Activated naive CD4-positive, alpha-beta T cell treated with anti-CD3 and anti-CD28 coated beads, Interleukin-2, amount 50 U/mL, for 24 hours (primary cell): Measurements from ENCODE around the gene ZGPAT.
"Not testable (repeated sequence)": the region's sequence is repeated elsewhere in the genome, so short reads cannot be mapped to it uniquely, and the experiment has no call there.

Experiments
- H3K27ac Mint-ChIP-seq: one replicate; pipeline ENCODE4 v1.8.0; 2021; ENCODE audit warnings: mild to moderate bottlenecking, mixed read lengths
- H3K27me3 Mint-ChIP-seq: one replicate; pipeline ENCODE4 v1.8.0; 2021; ENCODE audit warnings: mixed read lengths
- H3K36me3 Mint-ChIP-seq: one replicate; pipeline ENCODE4 v1.8.0; 2021; ENCODE audit warnings: mixed read lengths
- H3K4me1 Mint-ChIP-seq: one replicate; pipeline ENCODE4 v1.8.0; 2021; ENCODE audit warnings: mixed read lengths
- H3K4me3 Mint-ChIP-seq: one replicate; pipeline ENCODE4 v1.8.0; 2021; ENCODE audit warnings: mild to moderate bottlenecking, mixed read lengths
- H3K9me3 Mint-ChIP-seq: one replicate; pipeline ENCODE4 v1.8.0; 2021; ENCODE audit warnings: mixed read lengths

The ZGPAT gene, protein sequence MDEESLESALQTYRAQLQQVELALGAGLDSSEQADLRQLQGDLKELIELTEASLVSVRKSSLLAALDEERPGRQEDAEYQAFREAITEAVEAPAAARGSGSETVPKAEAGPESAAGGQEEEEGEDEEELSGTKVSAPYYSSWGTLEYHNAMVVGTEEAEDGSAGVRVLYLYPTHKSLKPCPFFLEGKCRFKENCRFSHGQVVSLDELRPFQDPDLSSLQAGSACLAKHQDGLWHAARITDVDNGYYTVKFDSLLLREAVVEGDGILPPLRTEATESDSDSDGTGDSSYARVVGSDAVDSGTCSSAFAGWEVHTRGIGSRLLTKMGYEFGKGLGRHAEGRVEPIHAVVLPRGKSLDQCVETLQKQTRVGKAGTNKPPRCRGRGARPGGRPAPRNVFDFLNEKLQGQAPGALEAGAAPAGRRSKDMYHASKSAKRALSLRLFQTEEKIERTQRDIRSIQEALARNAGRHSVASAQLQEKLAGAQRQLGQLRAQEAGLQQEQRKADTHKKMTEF

DNA sequence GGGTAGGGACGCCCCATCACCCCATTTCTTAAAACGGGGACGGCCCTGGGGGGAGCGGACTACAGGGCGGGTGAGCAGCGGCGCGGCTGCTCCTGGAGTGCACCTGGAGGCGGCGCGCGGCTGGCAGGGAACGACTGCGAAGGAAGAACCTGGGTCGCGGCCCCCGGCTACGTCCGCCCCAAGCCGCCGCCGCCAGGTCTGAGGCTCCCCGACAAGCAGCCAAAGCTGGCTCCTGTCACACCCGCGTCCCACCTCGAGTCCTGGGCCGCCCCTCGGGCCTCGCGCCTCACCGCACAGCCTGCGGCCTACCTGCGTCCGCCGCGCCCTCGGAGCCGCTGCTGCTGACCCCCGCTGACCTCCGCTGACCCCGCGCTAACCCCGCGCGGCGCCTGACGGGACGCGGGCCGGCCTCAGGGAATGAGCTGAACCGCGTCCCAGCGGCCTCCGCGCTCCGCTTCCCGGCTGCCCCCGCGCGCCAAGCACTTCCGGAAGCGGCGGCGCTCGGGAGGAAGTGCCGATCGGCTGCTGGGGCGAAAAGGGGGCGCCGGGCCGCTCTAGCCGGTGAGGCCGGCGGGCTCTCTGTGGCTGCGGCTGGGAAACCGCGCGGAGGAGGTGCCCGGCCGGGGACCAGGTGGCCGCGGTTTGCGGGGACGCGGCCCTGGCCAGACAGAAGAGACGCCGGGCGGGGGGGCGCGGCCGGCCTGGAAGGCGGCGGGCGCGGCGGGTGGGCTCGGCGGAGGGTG, at the start of gene ZGPAT, which contains the start of gene ARFRP1:
Gene ZGPAT, plus strand, starts transcription at position 482 of the 743 bp plus-strand sequence. CDS start 542 bp downstream, outside the sequence.
Gene ARFRP1, minus strand, starts transcription at position 419 of the 743 bp plus-strand sequence. CDS start 885 bp downstream, outside the sequence.
- H3K27me3 Mint-ChIP-seq, result no peaks in the 10 kb centered on the region
- H3K36me3 Mint-ChIP-seq, result peaks cover 23% of the 10 kb centered on the region
- peak within 1 kb of the TSS; percentile 89 for H3K27ac Mint-ChIP-seq
- peaks cover 52% of the 10 kb centered on the region for H3K4me1 Mint-ChIP-seq
- H3K9me3 Mint-ChIP-seq, result no peaks in the 10 kb centered on the region
- peak within 1 kb of the TSS; percentile 91 for H3K4me3 Mint-ChIP-seq

DNA sequence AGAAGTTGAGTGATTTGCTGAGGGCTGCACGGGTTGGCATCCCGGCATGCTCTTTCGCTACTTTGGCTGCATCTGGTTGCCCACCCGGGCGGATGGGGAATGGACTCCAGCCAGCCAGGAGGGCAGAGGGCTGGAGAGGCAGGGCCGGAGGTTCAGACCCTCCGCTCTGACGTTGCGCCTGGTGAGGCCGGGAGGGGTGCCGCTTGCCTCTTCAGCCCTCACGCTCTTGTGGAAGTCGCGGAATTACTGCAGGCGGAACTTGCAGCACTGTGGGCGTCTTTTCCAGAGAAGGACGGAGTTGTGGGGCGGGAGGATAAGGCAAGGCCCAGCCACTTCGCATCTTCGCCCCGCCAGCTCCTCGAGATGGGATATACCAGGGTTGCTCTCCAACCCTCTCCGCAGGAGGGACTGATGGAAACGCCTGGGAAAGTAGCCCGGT, 49.1 kb upstream of the ZGPAT start:
- Mint-ChIP-seq H3K4me3 (peak overlapping the region; percentile 98), H3K27me3 (no peaks in the 10 kb centered on the region), H3K27ac (peak overlapping the region; percentile 98), H3K4me1 (peaks cover 32% of the 10 kb centered on the region), H3K9me3 (no peaks in the 10 kb centered on the region), H3K36me3 (peaks cover 4% of the 10 kb centered on the region)

DNA sequence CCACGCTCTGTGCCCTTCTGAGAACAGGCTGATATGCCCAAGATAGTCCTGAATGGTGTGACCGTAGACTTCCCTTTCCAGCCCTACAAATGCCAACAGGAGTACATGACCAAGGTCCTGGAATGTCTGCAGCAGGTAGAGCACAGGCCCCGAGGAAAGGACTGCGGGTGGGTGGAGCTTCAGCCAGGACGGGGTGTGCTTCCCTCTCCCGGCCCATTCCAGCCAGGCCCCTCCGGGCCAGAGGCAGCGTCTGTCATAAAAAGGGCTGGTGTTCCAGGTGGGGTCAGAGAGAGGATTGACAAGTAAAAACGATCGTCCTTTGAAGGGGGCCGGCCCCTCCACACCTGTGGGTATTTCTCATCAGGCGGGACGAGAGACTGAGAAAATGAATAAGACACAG, 48.5 kb upstream of the ZGPAT start:
- Mint-ChIP-seq H3K27ac (no peak overlapping the region), H3K9me3 (no peaks in the 10 kb centered on the region), H3K4me3 (peak overlapping the region; percentile 98), H3K27me3 (no peaks in the 10 kb centered on the region), H3K36me3 (peaks cover 4% of the 10 kb centered on the region), H3K4me1 (peaks cover 26% of the 10 kb centered on the region)

DNA sequence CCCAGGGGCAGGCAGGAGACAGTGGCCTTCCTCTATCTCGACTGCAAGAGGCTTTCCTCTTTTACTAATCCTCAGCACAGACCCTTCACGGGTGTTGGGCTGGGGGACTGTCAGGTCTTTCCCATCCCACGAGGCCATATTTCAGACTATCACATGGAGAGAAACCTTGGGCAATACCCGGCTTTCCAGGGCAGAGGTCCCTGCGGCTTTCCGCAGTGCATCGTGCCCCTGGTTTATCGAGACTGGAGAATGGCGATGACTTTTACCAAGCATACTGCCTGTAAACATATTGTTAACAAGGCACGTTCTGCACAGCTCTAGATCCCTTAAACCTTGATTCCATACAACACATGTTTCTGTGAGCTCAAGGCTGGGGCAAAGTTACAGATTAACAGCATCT, 47.7 kb upstream of the ZGPAT start:
- H3K27ac Mint-ChIP-seq, H3K27me3 Mint-ChIP-seq, H3K36me3 Mint-ChIP-seq, H3K9me3 Mint-ChIP-seq: not testable (repeated sequence)
- Mint-ChIP-seq H3K4me1 (peaks cover 20% of the 10 kb centered on the region), H3K4me3 (peak overlapping the region; percentile 49)

DNA sequence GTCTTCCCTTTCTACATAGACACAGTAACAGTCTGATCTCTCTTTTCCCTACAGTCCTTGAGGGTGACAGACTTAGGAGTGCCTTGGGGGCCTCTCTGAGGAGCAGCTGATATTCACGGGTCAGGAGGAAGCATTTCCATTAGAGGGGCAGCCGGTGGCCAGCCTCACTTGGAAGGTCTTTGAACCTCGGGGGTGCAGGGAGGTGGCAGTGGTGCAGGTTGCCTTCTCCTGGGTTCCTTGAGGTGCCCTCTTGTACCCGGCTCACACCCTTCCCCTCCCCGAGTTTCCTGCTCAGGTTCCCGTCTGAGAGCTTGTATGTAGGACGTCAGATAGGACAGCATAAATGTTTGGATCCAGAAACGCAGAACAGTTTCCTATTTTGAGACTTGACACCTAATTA, 47.2 kb upstream of the ZGPAT start:
- Mint-ChIP-seq H3K27me3 (no peaks in the 10 kb centered on the region), H3K4me1 (peaks cover 20% of the 10 kb centered on the region), H3K36me3 (peaks cover 4% of the 10 kb centered on the region), H3K9me3 (no peaks in the 10 kb centered on the region), H3K4me3 (peak overlapping the region; percentile 49), H3K27ac (no peak overlapping the region)

DNA sequence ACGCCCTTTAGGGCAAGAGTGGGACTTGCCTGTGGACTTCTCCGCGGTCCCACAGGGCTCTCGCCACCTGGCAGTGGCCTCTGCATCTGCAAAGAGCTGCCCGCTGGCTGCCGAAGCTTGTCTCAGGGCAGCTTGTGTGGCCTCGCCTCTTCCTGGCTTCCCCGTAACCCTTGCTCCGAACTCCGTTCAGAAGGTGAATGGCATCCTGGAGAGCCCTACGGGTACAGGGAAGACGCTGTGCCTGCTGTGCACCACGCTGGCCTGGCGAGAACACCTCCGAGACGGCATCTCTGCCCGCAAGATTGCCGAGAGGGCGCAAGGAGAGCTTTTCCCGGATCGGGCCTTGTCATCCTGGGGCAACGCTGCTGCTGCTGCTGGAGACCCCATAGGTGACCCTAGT, 46.7 kb upstream of the ZGPAT start:
- no peaks in the 10 kb centered on the region for H3K27me3 Mint-ChIP-seq
- H3K27ac Mint-ChIP-seq, result no peak overlapping the region
- no peak overlapping the region for H3K4me3 Mint-ChIP-seq
- H3K4me1 Mint-ChIP-seq, result peaks cover 20% of the 10 kb centered on the region
- peaks cover 4% of the 10 kb centered on the region for H3K36me3 Mint-ChIP-seq
- no peaks in the 10 kb centered on the region for H3K9me3 Mint-ChIP-seq

DNA sequence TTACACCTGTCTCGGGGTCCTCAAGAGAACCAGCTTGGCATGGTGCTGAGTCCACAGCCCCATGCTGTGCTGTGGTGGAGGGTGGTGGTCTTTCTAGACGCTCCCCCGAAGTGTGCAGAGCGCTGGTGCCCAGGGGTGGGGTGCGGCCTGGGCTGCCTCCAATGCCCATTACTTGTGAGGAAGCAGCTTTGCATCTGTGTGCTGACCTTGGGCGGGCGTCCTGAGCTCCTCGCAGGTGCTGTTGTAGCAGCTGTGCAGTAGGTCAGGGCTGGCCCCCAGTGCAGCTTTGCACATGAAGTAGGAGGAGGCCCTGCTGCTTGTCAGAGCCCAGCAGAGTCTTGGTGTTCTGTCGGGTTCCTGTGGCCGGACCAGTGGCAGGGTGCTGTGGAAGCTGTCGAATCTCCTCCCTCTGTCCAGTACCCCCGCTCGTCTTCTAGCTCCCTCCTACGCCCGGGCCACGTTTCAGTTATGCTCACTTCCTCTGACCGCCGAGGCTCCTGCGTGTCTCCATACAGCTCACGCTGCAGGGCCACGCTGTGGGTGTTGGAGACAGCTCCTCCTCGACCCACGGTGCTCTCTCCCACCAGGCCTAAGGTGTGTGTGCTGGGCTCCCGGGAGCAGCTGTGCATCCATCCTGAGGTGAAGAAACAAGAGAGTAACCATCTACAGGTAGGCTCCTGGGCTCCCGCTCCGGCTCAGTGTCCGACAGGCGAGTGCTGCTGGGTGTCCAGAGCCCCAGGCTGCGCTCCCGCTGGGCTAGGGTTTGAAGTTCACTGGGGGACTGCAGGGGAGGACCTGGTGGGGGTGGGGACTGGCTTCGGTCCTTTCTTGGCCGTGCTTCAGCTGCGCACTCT, 45.7 kb upstream of the ZGPAT start:
- Mint-ChIP-seq H3K4me3 (peak overlapping the region; percentile 36), H3K36me3 (peaks cover 6% of the 10 kb centered on the region), H3K4me1 (peaks cover 20% of the 10 kb centered on the region), H3K9me3 (no peaks in the 10 kb centered on the region), H3K27me3 (no peaks in the 10 kb centered on the region), H3K27ac (no peak overlapping the region)

DNA sequence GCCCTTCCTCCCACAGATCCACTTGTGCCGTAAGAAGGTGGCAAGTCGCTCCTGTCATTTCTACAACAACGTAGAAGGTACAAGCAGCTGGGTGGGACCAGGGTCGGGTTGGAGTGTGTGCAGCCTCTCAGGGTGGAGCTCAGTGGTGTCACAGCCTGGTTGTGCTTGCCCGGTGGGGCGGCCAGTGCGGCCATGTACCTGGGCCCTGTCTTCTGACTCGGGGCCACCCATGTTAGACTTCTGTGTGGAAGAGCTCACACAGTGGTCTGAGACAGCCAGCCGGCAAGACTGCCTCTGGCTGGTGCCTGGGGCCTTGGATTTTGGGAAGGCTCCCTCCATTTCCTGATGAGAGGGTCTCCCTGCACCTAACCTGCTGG, 45.0 kb upstream of the ZGPAT start:
- Mint-ChIP-seq H3K4me3 (no peak overlapping the region), H3K36me3 (peaks cover 6% of the 10 kb centered on the region), H3K4me1 (peaks cover 20% of the 10 kb centered on the region)

DNA sequence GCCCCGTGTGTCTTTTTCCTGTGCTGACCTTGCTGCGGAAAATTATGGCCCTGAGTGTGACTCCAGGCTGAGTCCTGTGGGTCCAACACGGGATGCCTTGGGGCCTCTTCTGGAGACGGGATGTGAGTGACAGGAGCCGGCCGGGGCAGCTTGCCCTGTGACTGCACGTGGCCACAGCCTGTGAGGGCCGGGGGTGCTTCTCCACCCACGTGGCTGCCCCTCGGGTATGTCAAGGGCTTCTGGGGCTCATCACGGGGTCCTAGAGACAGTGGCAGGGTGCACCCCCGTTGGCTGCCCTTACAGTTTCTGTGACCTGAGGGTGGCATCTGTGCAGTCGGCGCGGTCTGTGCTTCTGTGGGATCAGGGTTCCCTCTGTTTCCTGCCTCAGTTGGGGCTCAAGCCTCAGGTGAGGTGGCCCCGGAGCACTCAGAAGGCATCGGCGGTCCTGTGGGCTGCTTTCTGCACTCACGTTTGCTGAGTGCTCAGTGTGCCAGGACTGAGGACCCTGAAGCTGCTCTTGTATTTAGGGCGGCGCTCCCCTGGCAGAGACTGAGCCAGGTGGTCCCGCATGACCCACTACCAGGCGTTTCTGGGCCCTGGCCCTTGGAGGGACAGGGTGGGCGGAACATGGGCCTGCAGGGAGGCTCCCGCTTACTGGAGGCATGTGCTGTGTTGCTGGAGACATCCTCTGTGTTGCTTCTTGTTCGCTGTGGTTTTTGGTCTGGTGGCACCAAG, 44.3 kb upstream of the ZGPAT start:
- Mint-ChIP-seq H3K27me3 (no peaks in the 10 kb centered on the region), H3K4me1 (peaks cover 13% of the 10 kb centered on the region), H3K27ac (no peak overlapping the region), H3K4me3 (no peak overlapping the region), H3K36me3 (peaks cover 7% of the 10 kb centered on the region), H3K9me3 (no peaks in the 10 kb centered on the region)

More for the DNA sequence above, 45.0 kb upstream of the ZGPAT start:
- Mint-ChIP-seq H3K27me3 (no peaks in the 10 kb centered on the region), H3K27ac (no peak overlapping the region), H3K9me3 (no peaks in the 10 kb centered on the region)

DNA sequence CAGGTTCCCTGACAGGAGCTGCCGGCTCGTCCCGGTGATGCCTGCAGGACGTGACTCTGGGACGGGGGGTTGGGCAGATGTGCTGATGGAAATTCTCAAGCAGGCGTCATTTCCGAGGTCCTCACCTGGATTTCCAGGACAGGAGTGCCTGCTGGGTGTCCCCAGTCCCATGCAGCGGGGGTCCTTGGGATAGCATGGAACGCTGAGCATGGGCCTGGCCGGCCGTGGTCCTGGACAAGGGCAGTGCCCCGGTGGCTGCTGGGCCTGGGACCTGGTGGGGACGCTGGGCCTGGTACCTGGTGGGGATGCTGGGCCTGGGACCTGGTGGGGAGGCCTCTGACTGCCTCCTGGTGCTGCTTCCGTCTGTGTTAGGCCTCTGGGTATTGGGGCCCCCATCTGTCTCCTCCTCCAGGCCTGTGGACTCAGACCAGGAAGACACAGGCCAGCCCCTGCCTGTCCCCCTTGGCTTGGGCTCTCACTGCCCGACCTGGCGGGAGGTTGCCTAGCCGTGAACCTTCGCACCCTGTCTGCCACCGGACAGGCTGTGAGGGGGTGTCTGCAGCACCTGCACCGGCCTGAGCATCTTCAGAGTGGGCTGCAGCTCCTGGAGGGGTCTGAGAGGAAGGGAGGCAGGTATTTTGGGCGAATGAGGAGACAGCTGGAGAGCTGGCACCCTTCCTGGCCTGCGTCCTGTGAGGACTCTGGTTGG, 43.5 kb upstream of the ZGPAT start:
- Mint-ChIP-seq H3K4me3 (no peak overlapping the region), H3K4me1 (peaks cover 8% of the 10 kb centered on the region), H3K27me3 (no peaks in the 10 kb centered on the region), H3K36me3 (peaks cover 11% of the 10 kb centered on the region), H3K27ac (no peak overlapping the region), H3K9me3 (no peaks in the 10 kb centered on the region)

DNA sequence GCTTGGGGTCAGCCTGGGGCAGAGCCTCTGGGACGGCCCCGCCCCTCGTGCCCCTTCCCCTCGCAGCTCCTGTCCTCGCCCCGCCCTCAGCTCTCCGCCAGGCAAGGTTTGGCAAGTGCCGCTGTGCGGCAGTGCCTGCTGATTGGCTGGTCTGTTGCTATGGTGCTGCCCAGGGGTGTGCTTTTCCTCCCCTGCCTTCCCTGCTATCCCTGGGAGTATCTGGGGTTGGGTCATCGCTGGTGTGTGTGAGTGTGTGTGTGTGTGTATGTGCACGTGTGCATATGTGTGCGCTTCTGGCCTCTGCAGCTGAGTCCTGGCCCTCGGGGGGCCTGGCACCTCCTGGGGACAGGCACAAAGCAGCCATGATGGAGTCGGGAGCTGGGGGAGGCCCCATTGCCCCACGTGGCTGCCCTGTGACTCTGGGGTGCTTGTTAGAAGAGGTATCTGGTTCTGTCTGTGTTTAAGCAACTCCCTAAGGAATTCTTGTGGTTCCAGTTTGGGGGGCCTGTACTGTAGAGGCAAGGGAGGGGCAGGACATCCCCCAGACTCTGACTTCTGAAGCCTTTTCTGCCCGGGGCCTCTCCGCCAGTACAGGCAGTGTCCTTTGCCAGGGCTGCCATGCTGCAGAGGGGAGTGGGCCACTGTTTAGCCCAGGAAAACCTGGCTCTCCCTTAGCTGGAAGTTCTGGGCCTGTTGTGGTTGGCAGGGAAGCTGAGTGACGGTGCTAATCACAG, 42.8 kb upstream of the ZGPAT start:
- no peak overlapping the region for H3K27ac Mint-ChIP-seq
- no peaks in the 10 kb centered on the region for H3K27me3 Mint-ChIP-seq
- H3K36me3 Mint-ChIP-seq, result peaks cover 12% of the 10 kb centered on the region
- H3K9me3 Mint-ChIP-seq, result no peaks in the 10 kb centered on the region
- no peak overlapping the region for H3K4me3 Mint-ChIP-seq
- peaks cover 2% of the 10 kb centered on the region for H3K4me1 Mint-ChIP-seq

DNA sequence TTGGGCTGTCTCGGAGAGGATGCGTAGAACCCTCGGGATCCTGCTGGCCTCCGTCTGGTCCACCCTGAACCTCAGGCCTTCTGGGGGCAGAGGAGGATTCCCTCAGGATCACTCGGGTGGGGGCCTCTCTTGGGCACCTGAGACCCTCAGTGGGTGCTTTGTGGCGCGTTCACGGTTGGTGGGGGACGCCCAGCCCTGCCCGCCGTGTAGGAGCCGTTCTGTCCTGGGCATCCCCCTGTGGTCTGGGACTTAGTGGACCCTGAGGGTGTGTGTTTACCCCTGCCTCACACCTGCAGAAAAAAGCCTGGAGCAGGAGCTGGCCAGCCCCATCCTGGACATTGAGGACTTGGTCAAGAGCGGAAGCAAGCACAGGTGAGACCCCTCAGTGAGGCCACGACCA, 42.1 kb upstream of the ZGPAT start:
- Mint-ChIP-seq H3K36me3 (peaks cover 12% of the 10 kb centered on the region), H3K27me3 (no peaks in the 10 kb centered on the region), H3K4me1 (no peaks in the 10 kb centered on the region), H3K4me3 (no peak overlapping the region), H3K9me3 (no peaks in the 10 kb centered on the region), H3K27ac (no peak overlapping the region)

DNA sequence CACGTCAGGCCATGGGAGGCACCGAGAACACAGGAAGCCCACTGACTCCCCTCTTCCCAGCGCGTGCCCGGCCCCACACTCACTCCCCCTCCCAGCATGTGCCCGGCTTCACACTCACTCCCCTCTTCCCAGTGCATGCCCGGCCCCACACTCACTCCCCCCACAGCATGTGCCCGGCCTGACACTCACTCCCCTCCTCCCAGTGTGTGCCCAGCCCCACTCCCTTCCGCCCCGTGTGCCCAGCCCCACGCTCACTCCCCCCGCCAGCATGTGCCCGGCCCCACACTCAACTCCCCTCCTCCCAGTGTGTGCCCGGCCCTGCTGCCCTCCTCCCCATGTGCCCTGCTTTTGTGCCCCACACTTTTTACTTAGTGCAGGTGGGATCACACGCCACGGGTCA, 40.0 kb upstream of the ZGPAT start:
- Mint-ChIP-seq H3K4me1 (no peaks in the 10 kb centered on the region), H3K4me3 (no peak overlapping the region), H3K27me3 (no peaks in the 10 kb centered on the region), H3K9me3 (no peaks in the 10 kb centered on the region), H3K36me3 (peaks cover 9% of the 10 kb centered on the region), H3K27ac (no peak overlapping the region)

DNA sequence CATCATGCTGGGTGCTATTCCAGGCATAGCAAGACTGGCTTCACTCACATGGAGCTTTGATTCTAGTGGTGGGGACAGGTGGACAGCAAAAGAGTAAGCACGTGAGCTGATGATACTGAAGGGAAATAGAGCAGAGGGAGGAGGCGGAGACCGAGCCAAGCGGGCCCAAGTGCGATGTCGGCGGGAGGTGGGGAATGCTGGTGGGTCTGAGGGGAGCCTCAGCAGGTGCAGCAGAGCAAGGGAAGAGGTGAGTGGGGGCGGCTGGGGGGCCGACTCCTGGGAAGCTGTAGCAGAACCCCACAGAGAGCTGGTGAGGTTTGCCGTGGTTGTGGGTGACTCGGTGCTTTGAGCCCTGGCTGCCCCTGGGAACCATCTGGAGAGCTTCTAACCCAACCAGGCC, 39.5 kb upstream of the ZGPAT start:
- H3K4me1 Mint-ChIP-seq, result no peaks in the 10 kb centered on the region
- H3K4me3 Mint-ChIP-seq, result no peak overlapping the region
- no peaks in the 10 kb centered on the region for H3K9me3 Mint-ChIP-seq
- no peak overlapping the region for H3K27ac Mint-ChIP-seq
- no peaks in the 10 kb centered on the region for H3K27me3 Mint-ChIP-seq
- H3K36me3 Mint-ChIP-seq, result peaks cover 9% of the 10 kb centered on the region
